NCI-H748 treated with DMSO at 0.1 percent for 48 hours (cell line): ENCODE data around the gene PPP1R26.
"Not testable (repeated sequence)": the region's sequence is repeated elsewhere in the genome, so short reads cannot be mapped to it uniquely, and the experiment has no call there.

Experiments
- DNase-seq: peaks from one replicate; lab custom pipeline; 2025; lab: John Stamatoyannopoulos, UW

Gene PPP1R26, protein sequence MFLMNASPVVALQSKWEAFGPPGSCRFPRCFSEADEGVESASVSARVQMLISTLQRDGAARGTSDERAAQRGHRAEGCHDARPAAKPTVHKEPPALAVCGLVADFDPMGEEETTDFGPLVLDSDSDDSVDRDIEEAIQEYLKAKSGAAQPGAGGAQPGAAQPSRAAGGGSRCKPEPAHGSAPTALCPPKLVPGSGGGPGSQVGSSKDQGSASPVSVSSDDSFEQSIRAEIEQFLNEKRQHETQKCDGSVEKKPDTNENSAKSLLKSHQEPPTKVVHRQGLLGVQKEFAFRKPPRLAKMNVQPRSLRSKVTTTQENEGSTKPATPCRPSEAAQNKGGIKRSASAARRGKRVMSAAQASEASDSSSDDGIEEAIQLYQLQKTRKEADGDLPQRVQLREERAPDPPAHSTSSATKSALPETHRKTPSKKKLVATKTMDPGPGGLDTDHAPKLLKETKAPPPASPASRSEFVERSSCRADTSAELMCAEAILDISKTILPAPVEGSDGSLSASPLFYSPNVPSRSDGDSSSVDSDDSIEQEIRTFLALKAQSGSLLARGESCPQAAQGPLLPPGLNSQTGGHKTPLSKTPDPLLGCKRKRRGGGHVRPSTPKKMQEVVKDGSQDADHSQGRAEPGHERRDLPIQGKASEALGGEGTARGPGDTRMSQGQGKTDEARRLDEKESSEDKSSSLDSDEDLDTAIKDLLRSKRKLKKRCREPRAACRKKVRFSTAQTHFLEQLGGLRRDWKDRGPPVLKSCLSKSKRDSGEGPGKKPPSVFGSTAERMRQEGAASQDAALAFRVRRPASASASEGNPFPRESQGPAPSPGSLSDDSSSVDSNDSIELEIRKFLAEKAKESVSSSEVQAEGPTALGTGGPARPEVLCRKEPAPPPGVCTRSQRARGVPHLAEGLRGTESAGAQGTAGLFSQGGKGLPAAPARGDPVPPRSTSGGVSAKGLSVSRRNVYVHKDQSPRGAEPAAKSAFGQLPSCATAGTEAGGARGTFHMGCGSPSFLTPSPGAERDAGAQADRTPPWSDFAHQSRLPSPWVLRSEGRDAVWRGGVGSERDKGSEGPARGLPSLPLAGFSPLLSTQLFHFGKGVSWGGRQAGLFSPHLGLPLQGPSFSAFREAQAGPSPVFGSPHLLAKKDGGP (N-terminal part only)

DNA sequence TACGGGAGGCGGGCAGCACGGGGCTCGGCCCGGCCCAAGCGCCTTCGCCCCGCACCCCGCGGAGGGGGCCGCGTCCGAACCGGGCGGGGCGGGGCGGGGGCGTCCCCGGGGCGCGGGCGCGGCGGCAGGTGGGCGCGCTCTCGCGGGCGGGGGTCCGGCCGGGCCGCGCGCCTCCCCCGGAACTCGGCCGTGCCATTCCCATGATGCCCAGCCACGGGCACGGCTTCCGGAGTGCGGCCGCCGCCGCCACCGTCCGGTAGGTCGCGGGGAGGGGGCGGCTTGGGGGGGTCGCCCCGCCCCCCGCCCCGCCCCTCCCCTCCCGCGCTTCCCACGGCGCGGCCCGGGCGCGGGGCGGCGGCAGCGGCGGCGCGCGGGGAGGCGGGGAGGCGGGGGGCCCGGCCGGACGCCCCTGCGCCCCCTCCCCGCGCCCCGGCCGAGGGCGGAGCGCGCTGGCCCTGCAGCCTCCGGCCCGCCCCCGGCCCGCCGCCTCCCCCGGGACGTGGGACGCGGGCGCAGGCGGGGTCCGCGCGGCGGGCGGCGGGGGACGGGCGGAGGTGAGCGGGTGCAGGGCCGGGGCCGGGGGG, at the start of gene PPP1R26:
Gene PPP1R26 (plus strand): TSS at position 314 of the 584 bp plus-strand sequence. CDS start 4,729 bp downstream, outside the sequence.
- DNase-seq: no peak

DNA sequence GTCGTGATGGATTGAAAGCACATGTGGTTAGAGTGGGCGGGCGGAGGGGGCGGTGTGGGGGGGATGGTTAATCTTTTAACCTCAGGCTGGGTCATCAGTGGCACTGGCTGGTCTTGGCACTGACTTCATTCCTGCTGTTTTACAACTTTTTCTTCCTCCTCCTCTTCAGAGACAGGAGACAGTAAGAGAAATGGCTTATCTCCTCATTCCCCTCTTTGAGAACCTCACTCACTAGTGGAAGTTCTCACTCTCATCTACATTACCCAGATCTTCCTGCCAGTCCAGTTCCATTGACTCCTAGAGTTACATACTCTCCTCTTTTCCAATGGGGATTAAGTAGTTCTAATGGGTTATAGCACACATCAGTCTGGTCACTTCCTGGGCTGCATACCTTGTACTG, 42.3 kb upstream of the PPP1R26 start:
- no peak for DNase-seq

DNA sequence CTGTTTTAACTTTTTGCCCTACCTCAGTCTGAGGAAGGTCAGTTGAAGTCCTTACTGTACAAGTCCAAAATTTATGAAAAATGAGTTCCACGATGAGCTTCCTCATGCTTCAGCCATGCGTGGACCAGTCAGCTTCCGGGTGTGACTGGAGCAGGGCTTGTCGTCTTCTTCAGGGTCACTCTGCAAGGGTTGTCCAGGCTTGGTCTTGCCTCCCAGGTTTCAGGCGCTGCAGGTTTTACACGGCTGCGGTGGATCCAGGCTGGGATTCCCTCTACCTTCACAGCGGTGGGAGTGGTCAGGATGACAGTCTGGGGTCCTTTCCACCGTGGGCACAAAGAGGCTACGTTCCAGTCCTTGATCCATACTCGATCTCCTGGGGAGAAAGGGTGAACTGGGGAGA, 41.9 kb upstream of the PPP1R26 start:
- not testable (repeated sequence) for DNase-seq

DNA sequence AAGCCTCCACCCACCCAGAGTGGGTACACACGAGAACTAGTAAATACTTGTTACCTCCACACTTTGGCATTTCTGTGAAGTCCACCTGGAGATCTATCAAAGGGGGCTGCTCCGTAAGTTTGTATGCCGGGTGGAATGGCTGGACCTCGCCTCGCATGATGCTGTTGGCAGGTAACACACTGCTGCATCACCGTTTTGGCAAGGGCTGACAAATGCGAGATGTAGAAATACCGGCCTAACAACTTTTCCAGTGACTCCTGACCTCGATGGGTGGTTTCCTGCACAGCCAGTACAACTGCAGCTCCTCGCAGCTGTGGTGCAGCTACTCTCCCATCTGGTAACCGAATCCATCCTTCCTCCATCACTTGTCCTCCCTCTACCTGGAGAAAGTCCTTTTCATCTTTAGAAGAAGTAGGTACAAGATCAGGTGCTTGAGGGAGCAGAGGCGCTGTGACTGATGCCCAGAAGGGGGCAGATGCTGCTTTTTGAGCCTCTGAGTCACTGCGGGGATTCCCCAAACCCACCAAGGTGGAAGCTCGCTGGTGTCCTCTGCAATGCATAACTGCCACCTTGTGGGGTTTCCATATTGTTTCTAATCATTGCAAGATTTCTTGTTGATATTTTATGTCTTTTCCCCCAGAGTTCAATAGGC, 40.9 kb upstream of the PPP1R26 start:
- DNase-seq: not testable (repeated sequence)

DNA sequence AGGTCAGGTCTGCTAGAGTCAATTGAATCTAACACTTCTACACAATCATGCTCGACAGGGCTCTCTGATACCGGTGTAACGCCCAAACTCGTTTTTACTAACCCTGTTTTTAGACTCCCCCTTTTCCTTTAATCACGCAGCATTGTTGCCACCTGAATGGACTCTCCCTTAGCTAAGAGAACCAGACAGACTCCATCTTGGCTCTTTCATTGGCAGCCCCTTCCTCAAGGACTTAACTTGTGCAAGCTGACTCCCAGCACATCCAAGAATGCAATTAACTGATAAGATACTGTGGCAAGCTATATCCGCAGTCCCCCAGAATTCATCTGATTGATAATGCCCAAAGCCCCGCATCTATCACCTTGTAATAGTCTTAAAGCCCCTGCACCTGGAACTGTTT, 40.1 kb upstream of the PPP1R26 start:
- not testable (repeated sequence) for DNase-seq

DNA sequence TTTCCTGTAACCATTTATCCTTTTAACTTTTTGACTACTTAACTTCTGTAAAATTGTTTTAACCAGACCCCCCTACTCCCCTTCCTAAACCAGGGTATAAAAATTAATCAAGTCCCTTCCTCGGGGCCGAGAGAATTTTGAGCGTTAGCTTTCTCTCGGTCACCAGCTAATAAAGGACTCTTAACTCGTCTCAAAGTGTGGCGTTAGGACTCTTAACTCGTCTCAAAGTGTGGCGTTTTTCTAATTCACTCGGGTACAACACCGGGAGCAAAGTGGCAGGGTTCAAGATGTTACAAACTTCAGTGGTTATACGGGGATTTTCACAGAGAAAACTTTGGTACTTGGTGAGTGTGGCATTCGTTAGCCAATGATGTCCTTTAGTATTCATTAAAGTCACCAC, 39.7 kb upstream of the PPP1R26 start:
- DNase-seq: no peak

DNA sequence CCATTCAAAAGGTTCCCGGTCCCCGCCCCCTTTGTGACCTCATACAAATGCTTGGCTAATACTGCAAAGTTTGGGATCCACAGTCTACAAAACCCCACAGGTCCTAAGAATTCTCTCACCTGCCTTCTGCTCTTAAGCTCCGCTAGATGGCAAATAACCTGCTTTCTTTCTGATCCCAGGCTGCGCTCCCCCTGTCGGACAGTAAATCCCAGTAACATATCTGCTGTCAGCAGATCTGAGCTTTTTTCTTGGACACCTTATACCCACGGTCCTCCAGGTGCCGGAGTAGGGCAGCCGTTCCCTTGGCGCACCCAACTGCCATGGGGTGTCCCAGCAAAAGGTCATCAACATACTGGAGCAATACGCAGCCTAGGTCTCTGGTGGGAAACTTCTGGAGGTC, 39.0 kb upstream of the PPP1R26 start:
- DNase-seq: no peak

DNA sequence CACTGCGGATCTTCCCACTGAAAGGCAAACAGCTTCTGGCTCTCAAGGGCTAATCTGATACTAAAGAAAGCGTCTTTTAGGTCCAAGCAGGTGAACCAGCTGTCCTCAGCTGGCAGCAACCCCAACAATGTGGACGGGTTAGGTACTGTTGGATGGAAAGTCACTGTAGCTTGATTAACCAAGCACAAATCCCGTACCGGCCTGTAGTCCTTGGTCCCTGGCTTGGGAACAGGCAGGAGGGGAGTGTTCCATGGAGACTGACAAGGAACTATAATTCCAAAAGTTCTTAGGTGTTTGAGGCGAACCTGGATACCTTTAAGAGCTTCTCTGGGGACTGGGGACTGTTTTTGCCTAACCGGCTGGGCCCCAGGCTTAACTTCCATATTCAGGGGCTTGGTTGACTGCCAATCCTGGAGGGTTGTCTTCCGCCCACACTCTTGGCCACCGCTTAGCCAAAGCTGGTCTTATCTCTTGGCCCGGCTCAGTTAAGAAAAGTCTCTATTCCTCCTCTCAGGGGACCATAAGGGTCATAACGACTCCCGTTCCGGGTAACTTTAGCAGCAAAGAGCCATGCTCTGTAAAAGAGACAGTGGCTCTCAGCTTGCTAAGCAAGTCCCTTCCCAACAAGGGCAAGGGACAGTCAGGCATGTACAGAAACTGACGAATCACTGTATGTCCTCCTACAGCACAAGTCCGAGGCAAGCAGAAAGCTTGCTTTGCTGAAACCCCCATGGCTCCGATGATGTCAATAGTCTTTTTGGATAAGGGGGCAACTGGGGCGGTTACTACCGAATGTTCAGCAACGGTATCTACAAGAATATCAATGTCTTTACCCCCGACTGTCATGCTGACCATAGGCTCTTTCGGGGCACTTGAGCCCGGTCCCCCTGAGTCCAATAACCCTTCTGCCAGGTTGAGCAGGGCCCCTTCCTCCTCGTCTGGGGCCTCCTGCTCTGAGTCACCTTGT, 38.2 kb upstream of the PPP1R26 start:
- not testable (repeated sequence) for DNase-seq

DNA sequence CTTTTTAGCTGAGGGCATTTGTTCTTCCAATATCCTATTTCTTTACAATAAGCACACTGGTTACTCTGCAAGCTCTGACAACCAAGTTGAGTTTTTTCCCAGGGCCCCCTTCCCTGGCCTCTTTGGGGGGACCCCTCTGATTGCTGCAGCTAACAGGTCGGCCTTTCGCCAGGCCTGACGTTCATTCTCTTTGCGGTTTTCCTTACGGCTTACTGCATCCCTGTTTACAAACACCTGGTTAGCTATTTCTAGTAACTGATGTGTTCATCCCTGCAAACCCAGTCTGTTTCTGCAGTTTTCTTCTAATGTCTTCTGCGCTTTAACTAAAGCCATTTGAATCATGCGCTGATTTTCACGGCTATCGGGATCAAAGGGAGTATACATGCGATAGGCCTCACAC, 37.5 kb upstream of the PPP1R26 start:
- no peak for DNase-seq

DNA sequence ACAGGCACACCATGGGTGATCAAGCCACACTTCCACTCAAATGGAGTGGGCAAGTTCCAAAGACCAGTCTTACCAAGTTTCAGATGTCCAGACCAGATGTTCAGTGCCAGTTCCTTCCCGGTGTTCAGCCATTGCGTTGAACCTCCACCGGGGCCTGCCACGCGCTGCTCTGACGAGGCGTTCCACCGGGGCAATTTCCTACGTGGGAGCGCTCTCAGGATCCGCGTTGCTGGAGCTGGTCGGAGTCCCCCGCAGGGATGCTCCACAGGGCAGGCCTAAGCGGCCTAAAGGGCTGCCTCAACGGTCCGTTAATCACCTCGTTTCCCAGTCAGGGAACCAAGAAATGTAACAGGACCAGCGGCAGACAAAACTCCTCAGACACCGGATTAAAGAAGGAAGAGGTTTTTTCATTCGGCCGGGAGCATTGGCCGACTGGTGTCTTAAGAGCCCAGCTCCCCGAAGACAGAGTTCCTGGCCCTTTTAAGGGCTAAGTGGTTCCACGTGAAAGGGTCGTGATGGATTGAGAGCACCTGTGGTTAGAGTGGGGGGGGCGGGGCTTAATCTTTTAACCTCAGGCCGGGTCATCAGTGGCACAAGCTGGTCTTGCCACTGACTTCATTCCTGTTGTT, 35.7 kb upstream of the PPP1R26 start:
- DNase-seq: no peak

DNA sequence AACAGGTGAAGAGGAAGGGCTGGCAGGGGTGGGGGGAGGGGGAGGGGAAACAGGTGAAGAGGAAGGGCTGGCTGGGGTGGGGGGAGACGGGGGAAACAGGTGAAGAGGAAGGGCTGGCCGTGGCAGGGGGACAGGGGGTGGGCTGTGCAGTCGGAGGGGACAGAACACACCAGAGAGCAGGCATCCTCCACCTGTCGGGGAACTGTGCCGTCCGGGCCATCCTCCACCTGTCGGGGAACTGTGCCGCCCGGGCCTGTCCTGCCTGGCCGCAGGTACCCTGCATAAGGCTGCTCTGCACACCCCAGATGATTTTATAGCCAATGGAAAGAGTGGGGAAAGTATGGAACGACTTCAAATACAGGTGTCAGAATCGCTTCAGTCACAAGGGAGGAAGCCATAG, 32.5 kb upstream of the PPP1R26 start:
- DNase-seq: no peak

DNA sequence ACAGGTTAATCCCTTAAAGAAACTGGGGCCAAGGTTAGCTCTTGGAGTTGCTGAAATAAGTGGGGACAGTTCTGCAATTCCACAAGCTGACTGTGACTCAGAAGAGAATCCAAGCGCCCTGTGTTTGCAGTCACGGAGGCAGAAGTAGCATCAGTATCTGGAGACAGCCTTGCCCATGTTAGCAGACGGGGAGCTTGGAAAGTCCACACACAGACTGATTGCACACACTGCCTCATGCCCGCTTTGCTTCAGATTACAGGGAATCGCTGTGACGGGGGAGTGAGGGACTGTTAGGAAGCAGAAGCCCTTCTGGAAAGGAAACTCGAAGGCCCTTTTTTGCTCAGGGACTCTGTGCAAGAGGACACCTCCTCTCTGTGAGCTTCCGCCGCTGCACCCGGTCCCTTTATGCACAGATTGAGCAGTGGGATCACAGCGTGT, 30.9 kb upstream of the PPP1R26 start:
- no peak for DNase-seq

DNA sequence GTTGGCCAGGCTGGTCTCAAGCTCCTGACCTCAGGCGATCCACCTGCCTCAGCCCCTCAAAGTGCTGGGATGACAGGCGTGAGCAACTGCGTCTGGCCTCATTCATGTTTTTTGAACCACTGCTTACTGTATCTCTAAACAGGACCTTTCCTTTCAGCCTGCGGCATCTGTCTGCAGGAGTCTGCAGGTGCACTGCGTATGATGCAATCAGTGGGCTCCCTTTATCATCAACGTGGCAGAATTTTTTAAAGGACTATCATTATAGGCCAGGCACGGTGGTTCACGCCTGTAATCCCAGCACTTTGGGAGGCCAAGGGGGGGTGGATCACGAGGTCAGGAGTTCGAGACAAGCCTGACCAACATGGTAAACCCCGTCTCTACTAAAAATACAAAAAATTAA, 30.1 kb upstream of the PPP1R26 start:
- DNase-seq: not testable (repeated sequence)

DNA sequence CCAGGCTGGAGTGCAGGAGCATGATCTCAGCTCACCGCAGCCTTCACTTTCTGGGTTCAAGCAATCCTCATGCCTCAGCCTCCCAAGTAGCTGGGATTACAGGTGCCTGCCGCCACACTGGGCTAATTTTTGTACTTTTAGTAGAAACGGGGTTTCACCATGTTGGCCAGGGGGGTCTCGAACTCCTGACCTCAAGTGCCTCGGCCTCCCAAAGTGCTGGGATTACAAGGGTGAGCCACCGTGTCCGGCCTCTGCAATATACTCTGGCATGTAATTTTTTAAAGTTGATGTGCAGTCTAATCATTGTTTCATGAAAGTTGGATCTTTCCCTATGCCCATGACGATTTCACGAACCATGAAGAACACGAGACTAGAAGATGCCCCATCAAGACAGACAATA, 28.6 kb upstream of the PPP1R26 start:
- DNase-seq: no peak

DNA sequence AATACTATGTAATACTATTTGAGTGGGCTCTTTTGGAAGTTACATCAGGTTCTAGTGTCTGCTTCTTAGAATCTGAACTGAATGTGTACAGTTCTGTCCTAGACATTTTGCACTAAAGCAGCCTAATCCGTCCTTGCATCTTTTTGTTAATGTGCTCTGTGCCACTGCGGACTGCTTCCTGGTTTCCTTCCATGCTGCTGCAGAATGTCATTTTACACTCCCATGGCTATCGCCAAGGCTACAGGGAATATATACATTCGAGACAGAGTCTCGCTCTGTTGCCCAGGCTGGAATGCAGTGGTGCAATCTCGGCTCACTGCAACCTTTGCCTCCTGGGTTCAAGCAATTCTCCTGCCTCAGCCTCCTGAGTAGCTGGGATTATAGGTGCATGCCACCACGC, 27.7 kb upstream of the PPP1R26 start:
- DNase-seq: not testable (repeated sequence)

DNA sequence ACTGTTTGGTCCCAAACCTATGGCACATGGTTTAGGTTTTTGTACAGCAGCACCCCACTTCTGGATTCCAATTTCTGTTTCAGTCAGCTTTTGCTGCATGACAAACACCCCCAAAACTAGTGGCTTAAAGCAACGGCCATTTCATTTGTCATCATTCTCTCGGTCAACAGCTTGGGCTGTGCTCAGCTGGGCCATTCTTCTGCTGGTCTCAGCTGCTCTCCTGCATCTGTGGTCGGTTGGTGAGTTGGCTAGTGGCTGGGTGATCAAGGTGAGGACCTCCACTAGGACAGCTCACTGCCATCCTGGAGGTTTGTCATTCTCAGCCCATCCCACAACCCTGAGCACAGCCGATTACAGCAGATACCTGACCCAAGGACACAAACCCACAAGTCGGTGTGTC, 24.8 kb upstream of the PPP1R26 start:
- DNase-seq: no peak

DNA sequence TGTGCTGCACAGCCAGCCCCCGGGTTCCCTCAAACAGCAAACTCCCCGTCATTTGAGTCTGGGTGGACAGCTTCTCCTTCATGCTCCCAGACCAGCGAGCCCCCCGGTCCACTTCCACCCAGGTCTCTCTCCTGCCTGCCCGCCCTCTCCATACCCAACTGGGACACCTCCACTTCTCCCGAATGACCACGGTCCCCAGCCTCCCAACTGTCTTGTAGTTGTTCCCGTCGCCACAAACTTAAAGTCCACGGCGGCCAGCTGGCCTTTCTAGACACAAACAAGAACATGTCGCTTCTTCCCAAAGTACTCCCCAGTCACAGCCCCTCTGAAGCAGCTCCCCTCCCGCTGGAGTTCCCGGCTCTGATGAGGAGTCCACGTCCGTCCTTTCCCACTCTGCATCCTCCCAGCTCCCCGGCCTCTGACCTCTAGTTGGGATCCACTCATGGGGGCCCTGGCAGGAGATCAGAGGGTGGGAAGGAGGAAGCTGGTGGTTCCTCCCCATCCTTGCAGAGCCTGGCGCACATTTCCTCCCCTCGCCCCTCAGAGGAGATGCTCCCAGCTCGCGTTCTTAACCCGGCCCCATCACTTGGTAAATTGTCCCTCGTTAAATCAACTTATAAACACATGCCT, 24.1 kb upstream of the PPP1R26 start:
- no peak for DNase-seq

DNA sequence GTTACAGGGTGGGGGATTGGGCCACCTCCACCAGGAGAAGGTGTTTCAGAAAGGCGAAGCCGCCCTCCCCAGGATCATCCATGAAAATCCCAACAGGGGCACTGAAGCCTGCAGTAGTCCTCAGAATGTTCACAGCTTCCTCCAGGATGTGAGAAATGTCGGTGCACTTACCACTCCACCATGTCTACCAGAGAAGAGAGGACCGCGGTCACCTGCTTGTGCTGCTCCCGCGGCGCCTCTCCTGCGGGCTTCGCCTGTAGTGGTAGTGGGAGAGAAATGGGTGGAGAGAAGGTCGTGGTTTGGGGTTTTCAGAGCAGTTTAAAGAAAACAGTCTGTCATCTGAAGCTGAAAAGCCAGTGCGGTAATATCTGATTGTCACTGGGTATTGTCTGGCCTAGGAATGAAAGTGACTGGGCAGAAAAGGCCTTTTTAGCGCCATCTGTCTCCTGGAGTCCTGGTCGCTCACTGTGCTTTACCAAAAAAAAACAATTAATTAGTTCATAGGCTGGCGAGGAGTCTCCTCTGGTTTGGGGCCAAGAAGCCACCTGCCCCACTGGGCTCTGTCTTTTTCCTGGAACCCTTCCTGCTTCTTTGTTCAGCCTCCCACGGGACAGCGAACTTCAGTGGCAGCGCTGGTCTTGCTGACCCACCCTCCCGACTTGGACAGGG, 23.0 kb upstream of the PPP1R26 start:
- no peak for DNase-seq

DNA sequence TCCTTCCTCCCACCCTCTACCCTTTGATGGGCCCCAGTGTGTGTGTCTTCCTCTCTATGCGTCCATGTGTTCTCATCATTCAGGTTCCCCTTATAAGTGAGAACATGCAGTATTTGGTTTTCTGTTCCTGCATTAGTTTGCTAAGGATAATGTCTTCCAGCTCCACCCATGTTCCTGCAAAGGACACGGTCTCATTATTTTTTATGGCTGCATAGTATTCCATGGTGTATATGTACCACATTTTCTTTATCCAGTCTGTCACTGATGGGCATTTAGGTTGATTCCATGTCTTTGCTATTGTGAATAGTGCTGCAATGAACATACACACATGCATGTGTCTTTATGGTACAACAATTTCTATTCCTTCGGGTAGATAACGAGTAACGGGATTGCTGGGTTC, 21.1 kb upstream of the PPP1R26 start:
- not testable (repeated sequence) for DNase-seq
